GM19025 (cell line): ENCODE measurements around the gene LRRC4C.

Experiments
- ATAC-seq: cut with Tn5 transposase; IDR thresholded peaks from one replicate; pipeline ENCODE4 v1.9.1; 2021; ENCODE audit warnings: mild to moderate bottlenecking, low read depth, moderate library complexity; ENCODE audit not compliant: unreplicated experiment

LRRC4C gene

DNA sequence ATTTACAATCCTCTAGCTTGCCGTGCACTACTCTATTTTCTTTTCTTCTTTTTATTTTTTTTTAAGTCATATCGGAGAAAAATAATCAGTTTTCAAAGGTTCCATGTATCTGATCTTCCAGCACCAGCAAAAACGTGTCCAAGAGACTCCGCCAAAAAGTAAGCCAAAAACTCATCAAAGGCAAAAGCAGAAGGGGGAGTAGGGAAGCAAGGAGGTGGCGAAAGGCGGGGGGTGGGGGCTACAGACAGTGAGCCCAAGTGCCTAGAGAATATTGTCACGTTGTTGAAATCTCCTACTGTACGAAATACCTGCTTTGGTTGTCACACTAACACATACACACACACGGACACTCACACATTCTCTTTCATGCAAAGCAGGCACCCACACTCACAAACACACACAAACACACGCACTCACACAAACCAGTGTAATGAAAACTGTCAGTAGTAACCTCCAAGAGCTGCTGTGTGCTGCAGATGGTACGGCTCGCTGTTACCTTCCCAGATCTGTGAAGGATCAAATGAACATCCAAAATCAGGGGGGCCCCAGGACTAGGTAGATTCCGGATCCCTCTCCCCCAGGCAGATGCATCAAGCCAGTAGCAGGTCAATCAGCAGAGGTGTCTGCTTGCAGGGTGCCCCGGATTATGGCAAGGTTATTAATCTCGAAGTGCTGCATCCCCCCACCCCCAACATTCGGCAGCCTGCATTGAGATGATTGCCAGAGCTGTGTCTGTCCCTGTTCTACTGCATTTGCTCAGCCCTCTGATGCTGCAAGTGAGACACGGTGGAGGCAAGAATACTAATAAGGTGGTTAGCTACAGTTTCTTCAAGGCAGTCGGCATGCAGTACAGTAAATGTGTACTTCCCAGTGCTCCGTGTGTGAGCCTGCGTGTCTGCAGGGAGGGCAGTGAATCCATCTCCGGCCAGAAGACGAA, at the start of gene LRRC4C:
Gene LRRC4C, minus strand, starts transcription at position 188 of the 937 bp plus-strand sequence.
- ATAC-seq: no peak

DNA sequence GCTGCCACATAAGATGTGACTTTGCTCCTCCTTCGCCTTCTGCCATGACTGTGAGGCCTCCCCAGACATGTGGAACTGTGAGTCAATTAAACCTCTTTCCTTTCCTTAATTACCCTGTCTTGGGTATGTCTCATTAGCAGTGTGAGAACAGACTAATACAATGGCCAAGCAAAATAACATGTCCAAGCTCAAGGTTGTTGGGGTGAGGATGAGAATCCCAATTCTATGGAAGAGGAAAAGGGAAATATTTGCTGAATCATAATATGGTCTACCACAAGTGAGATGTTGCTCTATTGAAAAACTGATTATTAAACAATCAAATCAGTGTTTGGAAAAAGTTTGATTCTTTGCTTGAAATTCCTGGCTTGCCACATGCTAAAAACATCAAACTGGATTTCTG, 48.7 kb upstream of the LRRC4C start:
- ATAC-seq: no peak

DNA sequence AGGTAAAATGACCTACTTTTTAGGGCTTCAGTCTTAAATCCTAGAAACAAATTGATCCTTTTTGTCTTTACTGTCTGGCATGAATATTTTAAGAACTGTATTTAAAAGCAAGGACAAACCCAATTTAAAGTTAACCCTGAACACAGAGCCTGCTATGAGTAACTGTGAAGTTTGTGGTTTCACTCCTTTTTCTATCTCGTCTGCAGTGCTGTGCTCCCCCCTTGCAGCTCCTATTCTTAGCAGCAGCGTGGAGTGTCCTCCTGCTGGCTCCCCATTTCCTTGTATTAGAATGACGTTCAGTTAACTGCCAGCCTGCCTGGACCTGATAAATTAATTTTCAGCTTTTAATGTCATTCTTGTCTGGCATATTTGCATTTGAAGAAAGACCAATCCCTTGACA, 40.0 kb upstream of the LRRC4C start:
- no peak for ATAC-seq

DNA sequence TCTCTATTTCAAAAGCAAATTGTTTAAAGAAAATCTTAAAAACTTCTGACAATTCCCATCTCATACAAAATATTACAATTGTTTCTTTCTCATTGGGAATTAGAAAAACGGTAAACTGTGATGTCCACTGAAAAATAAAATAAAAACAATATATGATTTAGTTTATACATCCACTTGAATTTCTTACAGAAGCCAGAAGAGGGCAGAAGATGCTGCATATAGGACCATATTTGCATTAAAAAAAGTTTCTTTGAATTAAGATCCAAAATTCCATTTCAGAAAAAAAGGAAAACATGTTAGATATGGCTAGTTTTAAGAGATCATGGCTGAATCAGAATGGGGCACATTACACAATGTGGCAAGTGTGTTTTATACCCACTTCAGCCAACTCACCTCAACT, 39.3 kb upstream of the LRRC4C start:
- no peak for ATAC-seq

DNA sequence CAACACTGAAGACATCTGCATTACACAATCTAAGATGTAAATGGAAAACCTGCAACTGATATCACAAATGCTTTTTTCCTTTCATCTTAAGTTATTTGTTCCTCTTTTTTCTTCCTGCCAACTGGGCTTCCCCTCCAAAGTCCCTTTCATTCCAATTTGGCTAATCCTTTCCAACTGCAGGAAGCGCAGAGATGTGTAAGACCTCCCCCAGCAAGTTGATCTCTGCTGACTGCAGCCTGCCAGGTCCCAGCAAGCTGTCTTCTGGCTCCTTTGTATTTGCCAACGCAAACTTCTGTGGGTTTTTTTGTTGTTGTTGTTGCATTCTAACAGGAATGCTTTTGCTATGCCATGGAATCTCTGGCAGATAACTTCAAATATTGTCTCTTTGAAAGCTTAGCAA, 38.5 kb upstream of the LRRC4C start:
- no peak for ATAC-seq

DNA sequence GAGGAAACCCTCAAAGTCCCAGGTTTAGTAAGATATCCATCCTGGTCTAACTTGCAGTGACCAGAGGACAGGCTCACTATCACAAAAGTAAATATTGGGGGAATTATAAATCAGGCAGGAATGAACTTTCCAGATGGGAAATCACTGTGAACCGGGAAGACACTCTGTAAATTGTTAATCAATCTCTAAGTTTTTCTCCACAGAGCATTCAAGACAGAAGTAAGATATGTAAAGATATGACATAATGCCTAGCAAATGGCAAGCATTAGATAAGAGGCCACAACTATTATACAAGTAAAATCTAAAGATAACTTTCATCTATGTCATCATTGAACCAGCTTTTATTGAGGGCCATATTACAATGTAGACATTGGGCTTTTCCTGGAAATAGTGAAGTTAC, 35.3 kb upstream of the LRRC4C start:
- ATAC-seq: no peak

DNA sequence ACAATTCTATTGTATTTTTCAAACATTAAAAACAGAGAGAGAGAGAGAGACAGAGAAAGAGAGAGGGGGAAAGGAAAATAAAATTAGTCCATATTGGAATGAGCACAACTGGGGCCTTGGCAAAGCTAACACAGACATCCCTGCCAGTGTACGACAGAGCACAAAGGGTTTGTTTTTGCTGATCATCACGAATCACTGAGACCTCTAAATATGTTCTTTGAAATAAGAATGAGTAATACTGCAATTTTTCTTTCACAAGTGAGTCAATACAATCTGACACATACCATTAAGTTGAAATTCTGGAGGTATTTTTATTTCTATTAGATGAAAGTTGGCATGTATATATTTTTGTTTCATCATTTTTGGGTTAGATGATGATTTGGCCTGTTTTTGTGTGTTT, 27.0 kb upstream of the LRRC4C start:
- no peak for ATAC-seq

DNA sequence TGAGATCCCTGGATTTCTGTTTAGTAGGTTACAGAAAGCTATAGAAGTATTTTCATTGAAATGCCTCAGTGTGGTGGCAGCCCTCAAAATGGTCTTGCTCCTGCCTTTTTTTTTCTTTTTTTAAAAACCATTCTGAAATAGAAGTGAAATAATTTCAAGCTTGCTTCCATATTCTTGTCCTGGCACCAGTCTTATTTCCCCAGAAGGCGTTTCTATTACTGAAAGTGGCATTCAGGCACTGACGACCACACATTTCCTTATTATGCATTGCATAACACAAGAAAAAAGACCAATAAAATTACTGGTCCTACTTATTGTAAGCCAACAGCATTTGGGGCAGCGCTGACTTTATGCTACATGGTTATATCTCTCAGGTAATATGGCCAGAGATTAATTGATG, 24.5 kb upstream of the LRRC4C start:
- ATAC-seq: no peak

DNA sequence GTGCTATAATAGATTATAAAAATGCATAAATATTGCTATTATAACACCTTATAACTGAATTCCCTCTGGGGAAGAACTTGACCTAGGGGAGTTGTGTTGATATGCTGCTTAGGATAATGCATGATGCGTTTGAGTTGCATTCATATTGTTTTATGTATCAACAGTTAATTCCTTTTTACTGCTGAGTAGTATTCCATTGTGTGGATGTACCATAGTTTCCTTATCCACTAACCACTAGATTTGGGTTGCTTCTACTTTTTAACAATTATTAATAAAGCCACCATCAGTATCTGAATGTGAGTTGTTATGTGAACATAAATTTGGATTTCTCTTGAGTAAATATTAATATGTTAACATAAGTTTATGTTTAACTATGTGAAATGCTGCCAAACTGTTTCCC, 19.7 kb upstream of the LRRC4C start:
- no peak for ATAC-seq

DNA sequence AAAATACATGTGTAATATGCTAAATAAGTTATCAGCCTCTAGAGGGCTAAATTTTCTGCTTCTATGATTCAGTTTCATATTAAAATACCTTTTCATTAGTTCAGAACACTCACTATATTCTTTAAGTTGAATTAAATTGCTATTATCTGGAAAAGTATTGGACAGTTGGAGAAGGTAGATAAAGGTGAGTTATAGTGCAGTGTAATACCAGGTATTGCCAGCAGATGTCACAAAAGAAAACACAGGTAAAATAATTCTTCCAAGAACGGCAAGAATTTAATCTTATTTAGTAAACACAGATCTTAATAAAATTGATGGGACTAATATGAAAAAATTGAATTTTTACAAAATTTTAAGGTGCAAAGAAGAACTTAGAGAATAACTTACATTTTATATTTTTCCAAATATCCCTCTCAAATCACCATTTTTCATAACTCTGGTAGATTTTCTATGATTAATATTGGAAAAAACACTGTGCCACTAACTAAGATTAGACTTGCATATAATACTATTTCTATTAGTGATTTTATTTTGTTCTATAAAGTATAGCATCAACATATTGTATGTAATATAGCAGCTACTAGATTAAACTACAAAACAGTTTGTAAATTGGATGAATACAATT, 1.7 kb upstream of the LRRC4C start:
- ATAC-seq: no peak

DNA sequence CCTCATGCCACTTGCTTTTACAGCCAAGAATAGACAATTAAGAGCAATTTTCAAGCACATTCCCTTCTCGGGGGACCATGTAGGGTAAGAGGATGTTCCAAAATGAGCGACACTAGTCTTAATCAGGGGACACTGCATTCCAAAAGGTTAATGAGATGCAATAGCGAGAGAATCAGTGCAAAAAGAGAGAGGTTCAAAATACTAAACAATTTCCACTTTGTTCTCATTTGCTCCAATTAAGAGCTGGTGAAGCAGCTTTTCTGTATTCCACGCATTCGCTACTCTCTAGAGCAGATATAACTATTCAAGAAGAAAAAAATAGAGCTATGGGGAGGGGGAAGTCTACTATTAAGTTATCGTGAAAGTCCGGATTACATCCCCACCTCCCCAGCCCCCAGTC, 811 bp downstream of the LRRC4C start:
- ATAC-seq: no peak

DNA sequence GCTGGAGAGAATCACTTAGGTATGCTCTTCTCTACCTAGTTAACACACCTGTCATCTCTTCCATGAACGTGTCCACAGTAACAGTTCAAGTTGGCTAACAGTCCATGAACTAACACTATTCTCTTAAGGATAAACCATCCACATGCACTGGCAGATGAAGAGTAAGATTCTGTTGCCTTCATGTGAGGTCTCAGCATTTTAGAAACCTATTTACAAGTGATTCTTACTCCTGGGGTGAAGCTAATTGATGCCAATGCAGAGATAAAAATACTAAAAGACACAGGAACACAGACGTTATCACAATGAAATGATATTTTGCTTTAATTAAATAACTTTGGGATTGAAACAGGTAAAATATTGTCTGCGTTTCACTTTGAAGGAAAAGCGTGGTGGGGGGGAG, 1.3 kb downstream of the LRRC4C start:
- no peak for ATAC-seq

DNA sequence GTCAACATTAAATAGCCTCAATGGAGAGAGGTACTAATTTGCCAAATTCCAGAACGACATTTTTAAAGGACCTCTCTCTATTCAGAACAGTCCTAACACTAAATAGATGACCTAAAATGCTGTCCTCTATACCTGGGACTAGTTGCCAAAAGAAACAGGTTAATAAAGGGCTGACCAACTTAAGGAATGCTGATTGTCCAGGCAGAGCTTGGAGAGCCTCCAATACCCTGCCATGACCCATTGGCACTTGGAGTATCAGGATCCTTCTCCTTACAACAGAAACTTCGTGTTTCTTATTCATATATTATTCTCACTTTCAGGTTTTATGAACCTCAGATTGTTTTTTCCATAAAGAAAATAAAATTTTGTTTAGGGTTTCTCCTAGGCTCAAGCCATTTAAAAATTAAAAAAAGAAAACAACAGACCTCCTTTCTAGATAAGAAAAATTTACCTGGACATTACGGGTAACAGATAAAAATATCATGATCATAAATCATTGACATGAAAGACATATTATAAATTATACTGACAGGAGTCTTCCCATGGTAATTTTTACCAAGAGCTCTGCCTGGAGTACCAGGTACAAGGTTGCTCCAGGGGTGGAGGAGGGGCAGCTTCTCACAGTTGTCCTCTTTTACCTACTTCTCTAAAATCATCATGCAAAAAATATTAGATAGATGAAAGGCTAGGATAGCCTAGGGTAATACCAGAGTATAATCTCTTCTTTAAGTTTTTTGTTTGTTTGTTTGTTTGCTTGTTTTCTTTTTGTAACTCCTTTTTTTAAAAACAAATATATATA, 2.0 kb downstream of the LRRC4C start:
- no peak for ATAC-seq

DNA sequence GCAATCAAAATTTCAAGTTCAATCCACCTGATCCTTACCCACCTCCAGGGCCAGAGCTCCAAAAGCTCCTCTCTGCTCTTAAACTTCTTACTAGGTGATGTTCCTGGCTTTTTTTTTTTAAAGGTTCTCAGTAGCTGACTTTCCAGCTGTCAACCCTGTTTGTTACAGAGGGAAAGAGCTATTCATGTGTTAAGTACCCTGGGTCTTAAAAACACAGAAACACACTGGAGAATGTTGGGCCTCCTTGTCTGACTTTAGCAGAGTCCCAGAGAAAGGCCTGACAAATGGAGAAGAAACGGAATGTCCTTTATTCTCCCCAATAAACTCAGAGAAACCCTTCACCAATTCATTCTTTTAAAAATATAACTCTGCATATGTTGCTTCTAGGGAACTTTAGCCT, 3.2 kb downstream of the LRRC4C start:
- ATAC-seq: no peak

DNA sequence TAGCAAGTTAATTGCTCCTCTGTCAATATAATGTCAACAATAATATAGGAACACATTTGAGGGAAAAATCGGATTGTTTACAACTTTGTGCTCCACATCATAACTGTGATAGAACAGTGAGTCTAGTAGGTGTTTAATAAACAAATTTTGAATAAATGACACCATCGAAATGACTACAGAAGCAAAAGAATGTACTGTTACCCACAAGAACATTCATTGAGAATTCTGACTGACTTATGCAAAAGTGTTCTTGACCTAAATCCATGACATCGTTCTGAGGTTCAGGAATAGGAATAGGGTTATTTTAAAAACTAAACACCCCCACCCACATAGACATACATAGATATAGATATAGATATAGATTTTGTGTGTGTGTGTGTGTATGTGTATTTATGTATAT, 8.4 kb downstream of the LRRC4C start:
- no peak for ATAC-seq

DNA sequence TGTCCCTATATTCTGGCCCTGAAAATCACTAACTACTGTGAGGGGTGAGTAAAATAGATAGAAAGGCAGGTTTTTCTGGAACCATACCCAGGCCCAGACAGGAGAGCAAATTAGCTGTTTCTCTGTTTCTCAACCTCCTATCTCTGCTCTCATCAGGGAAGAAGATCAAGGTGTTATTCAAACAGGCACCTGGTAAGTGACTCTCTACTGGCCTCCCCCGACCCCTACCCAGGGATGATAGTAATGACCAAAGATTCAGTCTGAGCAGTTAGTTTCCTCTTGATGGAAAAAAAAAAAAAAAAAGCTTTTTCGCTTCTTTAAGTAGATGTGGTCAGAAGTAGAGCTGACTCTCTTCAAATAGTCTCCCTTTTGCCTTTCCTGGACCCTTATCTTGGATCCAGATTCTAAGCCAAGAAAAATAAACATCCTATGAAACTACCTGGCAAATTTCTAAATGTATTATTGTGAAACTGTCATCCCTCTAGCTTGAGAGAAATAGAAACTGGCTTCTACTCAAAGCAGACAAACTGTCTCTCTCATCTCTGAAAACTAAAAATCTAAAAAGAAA, 9.9 kb downstream of the LRRC4C start:
- ATAC-seq: no peak

DNA sequence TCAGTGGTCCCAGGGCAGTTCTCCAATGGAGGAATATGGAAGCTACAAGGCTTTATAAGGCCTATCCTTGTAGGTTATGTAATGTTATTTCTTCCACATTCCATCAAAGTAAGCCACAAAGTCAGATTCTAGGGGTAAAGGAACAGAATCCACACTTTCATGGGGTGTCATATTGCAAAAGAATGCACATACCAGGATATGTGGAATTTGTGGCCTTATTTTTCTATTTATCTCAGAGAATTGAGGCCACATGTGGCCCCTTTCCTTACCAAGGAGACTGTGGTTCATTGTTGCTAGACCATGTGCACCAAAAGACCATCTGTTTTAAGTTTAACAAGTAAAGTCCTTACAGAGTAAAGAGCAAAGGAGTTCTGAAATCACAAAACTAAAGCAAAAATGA, 12.9 kb downstream of the LRRC4C start:
- no peak for ATAC-seq

DNA sequence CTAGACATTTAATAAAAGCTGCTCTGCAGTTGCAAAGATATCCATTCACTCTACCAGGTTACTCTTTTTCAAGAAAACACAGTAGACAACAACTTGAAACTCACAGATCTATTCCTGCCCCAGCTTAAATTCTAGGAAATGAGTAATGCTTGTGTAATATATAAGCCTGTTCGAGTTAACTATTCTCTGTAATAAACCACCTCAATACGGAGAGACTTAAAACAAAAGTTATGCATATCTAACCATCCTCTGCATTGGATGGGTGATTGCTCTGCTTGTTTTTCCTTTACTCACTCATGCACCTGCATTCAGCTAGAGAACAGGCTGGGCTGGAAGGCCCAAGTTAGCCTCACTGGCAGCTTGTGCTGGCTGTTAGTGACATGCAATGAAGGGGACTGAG, 13.3 kb downstream of the LRRC4C start:
- ATAC-seq: peak; percentile 63

DNA sequence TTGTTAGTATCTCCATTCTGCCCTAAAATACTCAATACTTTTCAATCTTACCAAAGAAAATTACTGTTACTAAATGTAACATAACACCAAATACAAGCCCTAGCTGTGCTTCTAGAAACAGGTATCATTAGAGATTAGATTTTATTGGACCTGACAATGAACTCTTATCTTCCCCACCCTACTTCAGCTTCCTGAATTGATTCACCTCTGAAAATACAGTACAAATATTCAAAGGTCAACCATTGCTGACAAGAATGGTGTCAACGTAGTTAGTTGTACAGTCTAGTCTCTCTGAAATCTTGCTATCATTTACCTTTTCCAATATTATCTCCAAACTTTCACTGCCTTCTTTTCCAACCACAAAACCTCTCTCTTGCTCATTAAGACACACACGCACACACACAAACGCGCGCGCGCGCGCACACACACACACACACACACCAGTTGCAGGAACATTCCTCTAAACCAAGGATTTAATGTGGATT, 22.4 kb downstream of the LRRC4C start:
- no peak for ATAC-seq

DNA sequence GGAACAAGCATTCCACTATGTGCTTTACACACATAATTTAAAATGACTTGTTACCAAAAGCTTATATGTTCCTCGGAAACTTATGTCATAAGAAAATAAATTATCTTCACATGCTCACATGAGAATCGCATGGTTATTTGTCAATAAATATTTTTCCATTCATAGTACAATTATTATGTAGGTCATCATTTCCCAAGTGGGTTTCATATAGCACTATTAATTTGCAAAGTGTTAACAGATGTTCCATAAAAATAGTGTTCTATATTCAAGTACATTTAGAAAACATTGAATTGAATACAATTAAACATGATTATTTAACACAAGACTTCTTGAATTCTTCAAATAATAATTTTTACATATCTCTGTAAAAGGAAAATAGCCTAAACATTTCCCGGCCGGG, 23.9 kb downstream of the LRRC4C start:
- no peak for ATAC-seq

DNA sequence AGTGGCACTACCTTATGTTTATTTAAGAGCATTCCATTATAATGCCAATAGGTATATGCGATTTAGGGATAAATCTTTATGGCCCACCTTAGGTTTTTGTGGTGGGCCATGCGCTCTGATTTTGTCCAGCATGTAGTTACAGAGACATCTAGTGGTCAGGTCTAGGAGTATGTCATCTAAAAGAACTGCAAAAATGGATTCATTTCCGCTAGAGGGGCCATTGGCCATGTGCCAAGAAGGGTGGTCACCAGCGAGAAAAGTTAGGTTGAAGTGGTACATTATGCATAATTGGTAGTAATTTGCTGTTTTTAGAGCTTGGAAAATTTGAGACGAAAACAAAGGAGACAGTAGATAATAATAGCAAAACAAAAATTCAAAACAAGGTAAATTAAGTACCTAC, 27.7 kb downstream of the LRRC4C start:
- no peak for ATAC-seq
